LNCaP clone FGC (cell line): ENCODE measurements around the gene ZNF148.
"Not testable (repeated sequence)": the region's sequence is repeated elsewhere in the genome, so short reads cannot be mapped to it uniquely, and the experiment has no call there.

Source experiments
- DNase-seq: peaks from one replicate; pipeline ENCODE4 v3.0.0-alpha.2; 2011; ENCODE audit warnings: low read depth
- H3K4me3 ChIP-seq: 2 replicates; pipeline ENCODE4 v1.5.1; 2011; ENCODE audit warnings: mild to moderate bottlenecking, low read depth, low read length, control low read depth
- TF ChIP-seq, protein P1 (sequence below): IDR thresholded peaks from 2 replicates; pipeline ENCODE4 v1.5.1; 2012; ENCODE audit warnings: mild to moderate bottlenecking; ENCODE audit not compliant: control insufficient read depth, insufficient read depth; ENCODE audit errors: extremely low read depth

Gene ZNF148

DNA sequence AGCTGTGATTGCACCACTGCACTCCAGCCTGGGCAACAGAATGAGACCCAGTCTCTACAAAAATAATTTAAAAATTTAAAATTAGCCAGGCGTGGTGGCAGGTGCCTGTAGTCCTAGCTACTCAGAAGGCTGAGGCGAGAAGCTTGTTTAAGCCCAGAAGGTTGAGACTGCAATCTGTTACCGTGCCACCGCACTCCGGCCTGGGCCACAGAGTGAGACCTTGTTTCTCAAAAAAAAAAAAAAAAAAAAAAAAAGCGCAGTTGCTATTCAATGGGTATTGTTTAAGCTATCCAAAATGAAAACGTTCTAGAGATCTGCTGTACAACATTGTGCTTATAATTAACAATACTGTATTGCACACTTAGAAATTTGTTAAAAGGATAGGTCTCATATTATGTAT lies 24.0 kb downstream of the ZNF148 start:
- TF ChIP-seq, protein P1, sequence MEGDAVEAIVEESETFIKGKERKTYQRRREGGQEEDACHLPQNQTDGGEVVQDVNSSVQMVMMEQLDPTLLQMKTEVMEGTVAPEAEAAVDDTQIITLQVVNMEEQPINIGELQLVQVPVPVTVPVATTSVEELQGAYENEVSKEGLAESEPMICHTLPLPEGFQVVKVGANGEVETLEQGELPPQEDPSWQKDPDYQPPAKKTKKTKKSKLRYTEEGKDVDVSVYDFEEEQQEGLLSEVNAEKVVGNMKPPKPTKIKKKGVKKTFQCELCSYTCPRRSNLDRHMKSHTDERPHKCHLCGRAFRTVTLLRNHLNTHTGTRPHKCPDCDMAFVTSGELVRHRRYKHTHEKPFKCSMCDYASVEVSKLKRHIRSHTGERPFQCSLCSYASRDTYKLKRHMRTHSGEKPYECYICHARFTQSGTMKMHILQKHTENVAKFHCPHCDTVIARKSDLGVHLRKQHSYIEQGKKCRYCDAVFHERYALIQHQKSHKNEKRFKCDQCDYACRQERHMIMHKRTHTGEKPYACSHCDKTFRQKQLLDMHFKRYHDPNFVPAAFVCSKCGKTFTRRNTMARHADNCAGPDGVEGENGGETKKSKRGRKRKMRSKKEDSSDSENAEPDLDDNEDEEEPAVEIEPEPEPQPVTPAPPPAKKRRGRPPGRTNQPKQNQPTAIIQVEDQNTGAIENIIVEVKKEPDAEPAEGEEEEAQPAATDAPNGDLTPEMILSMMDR, result no peak
- no peak for DNase-seq
- H3K4me3 ChIP-seq, result no peak overlapping the region

DNA sequence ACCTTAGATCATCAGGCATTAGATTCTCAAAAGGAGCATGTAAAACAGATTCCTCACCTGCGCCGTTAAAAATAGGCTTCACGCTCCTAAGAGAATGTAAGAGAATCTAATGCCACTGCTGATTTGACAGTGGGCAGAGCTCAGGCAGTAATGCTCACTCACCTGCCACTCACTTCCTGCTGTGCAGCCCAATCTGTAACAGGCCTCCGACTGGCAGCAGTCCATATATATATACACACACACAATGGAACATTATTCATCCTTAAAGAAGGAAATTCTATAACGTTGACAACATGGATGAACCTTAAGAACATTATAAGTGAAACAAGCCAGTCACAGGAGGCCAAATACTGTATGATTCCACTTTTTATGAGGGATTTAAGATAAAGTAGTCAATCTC lies 24.5 kb downstream of the ZNF148 start:
- TF ChIP-seq, protein P1, result no peak
- no peak overlapping the region for H3K4me3 ChIP-seq
- no peak for DNase-seq

- TF ChIP-seq, protein P1, result no peak
- no peak overlapping the region for H3K4me3 ChIP-seq
- DNase-seq, result no peak
Observed at GRCh38 chr3:125349556-125350165, 25.5 kb downstream of the ZNF148 start.

DNA sequence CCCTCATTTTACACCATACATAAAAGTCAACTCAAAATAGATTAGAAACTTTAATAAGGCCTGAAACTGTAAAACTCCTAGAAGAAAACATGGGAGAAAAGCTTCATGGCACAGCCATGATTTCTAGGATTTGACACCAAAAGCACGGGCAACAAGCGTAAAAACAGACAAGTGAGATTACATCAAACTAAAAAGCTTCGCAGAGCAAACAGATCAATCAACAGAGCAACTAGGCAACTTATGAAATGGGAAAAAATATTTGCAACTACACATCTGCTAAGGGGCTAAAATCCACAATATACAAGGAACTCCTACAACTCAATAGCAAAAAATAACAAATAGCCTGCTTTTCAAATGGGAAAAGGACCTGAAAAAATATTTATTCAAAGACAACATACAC lies 26.1 kb downstream of the ZNF148 start:
- no peak overlapping the region for H3K4me3 ChIP-seq
- no peak for DNase-seq
- TF ChIP-seq, protein P1, result no peak

DNA sequence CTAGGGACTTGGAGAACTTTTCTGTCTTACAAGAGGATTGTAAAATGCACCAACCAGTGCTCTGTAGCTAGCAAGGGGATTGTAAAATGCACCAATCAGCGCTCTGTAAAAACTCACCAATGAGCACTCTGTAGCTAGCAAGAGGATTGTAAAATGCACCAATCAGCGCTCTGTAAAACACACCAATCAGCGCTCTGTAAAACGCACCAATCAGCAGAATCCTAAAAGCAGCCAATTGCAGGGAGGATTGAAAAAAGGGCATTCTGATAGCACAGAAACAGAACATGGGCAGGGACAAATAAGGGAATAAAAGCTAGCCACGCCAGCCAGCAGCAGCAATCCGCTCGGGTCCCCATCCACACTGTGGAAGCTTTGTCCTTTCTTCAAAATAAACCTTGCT lies 31.8 kb downstream of the ZNF148 start:
- H3K4me3 ChIP-seq, DNase-seq: not testable (repeated sequence)

DNA sequence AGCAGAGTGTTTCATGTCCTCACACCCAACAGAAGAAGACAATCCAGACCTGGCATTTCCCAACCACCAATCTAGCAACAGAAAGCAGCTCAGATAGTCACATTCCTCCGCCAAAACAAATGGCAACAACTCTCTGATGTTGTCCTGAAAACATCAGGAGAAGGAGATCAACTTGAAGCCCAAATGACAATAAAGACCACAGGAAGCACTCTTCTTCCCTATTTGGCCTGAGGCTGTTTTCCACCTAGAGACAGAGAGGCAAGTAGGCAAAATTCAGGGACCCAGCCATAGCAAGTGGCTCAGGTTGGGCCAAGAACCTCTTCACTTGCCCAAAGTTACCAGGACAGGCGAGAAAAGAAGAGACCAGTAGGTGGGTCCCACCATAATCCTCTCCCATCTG lies 35.0 kb downstream of the ZNF148 start:
- no peak overlapping the region for H3K4me3 ChIP-seq
- TF ChIP-seq, protein P1, result no peak
- no peak for DNase-seq

- DNase-seq, result no peak
- TF ChIP-seq, protein P1, result no peak
- no peak overlapping the region for H3K4me3 ChIP-seq
Observed at GRCh38 chr3:125337506-125337905, 37.6 kb downstream of the ZNF148 start.
